Natural killer cell (primary cell): Measurements from ENCODE around the gene SNRNP25. TPM values are rescaled to one million over a fixed set of nuclear protein-coding genes. Genes with fewer than 3 reads are reported as not detected.
"Not testable (repeated sequence)": the region's sequence is repeated elsewhere in the genome, so short reads cannot be mapped to it uniquely, and the experiment has no call there.

Source experiments
- ATAC-seq, 3 donors: fragments of 150-1000 bp in 2 of 3; fragments of 200-7000 bp in 1 of 3; cut with Tn5 transposase; 1 replicate in 1 of 3; 2 replicates in 2 of 3; pipeline ENCODE4 v1.10.0; 2021; ENCODE audit warnings: mild to moderate bottlenecking in 2 of 3, moderate library complexity in 2 of 3
- DNase-seq, 2 donors: peaks; one replicate each; pipeline versions ENCODE4 v3.0.0 to v3.0.0-alpha.2; 2013 to 2021; ENCODE audit warnings: mixed read lengths in 1 of 2
- H3K27ac ChIP-seq: one replicate; pipeline ENCODE4 v1.5.1; 2013; ENCODE audit warnings: mild to moderate bottlenecking, low read length
- H3K27me3 ChIP-seq: one replicate; pipeline ENCODE4 v1.6.1; 2013; ENCODE audit warnings: low read length; ENCODE audit not compliant: control insufficient read depth, insufficient read depth
- H3K36me3 ChIP-seq: one replicate; pipeline ENCODE4 v1.6.1; 2013; ENCODE audit warnings: low read length; ENCODE audit not compliant: control insufficient read depth, insufficient read depth
- H3K4me1 ChIP-seq: one replicate; pipeline ENCODE4 v1.6.1; 2013; ENCODE audit warnings: low read length; ENCODE audit not compliant: control insufficient read depth, insufficient read depth
- H3K4me3 ChIP-seq: one replicate; pipeline ENCODE4 v1.5.1; 2013; ENCODE audit warnings: low read length
- H3K9me3 ChIP-seq: one replicate; pipeline ENCODE4 v1.6.1; 2013; ENCODE audit warnings: low read length; ENCODE audit not compliant: control insufficient read depth, insufficient read depth
- H3K27ac Mint-ChIP-seq, 2 donors: one replicate each; pipeline ENCODE4 v1.8.0; 2022; ENCODE audit warnings: mild to moderate bottlenecking in 2 of 2, mixed read lengths in 2 of 2, moderate library complexity in 1 of 2
- H3K27me3 Mint-ChIP-seq, 2 donors: one replicate each; pipeline ENCODE4 v1.8.0; 2022; ENCODE audit warnings: low read depth in 2 of 2, mixed read lengths in 2 of 2
- H3K36me3 Mint-ChIP-seq: one replicate; pipeline ENCODE4 v1.8.0; 2022; ENCODE audit warnings: mixed read lengths
- H3K4me1 Mint-ChIP-seq, 2 donors: one replicate each; pipeline ENCODE4 v1.8.0; 2022; ENCODE audit warnings: mixed read lengths in 2 of 2
- H3K4me3 Mint-ChIP-seq: one replicate; pipeline ENCODE4 v1.8.0; 2022; ENCODE audit warnings: mild to moderate bottlenecking, moderate library complexity, mixed read lengths
- H3K9me3 Mint-ChIP-seq, 2 donors: one replicate each; pipeline ENCODE4 v1.8.0; 2022; ENCODE audit warnings: mixed read lengths in 2 of 2
- CTCF ChIP-seq: fragments of 200-600 bp; IDR thresholded peaks from one replicate; pipeline ENCODE4 v1.8.0; 2022; ENCODE audit warnings: antibody characterized with exemption
- WGBS: methylation state at CpG from one replicate; pipeline ENCODE4 v1.1.7; 2013; ENCODE audit warnings: missing lambda C conversion rate; ENCODE audit not compliant: insufficient coverage; 5-methylcytosine and 5-hydroxymethylcytosine counted together
- intact Hi-C: fragments of 100-400 bp; cut with micrococcal nuclease; formaldehyde crosslinking; loops from one replicate; pipeline ENCODE4 v1.14.2; 2022
- total RNA-seq, 4 donors: library from RNA; stranded (reverse); fragments of 120-200 nt in 1 of 4; gene quantifications; one replicate each; pipeline versions ENCODE4 v1.2.3 to v1.2.4, GENCODE V29; 2013 to 2022

Gene SNRNP25
- total RNA-seq, result 10 to 100 TPM in 2 of 3 donors, 1 to 10 TPM in 1; 6.4 to 13.4 (median 13.2) TPM
- total RNA-seq (2013), result 19.4 TPM

DNA sequence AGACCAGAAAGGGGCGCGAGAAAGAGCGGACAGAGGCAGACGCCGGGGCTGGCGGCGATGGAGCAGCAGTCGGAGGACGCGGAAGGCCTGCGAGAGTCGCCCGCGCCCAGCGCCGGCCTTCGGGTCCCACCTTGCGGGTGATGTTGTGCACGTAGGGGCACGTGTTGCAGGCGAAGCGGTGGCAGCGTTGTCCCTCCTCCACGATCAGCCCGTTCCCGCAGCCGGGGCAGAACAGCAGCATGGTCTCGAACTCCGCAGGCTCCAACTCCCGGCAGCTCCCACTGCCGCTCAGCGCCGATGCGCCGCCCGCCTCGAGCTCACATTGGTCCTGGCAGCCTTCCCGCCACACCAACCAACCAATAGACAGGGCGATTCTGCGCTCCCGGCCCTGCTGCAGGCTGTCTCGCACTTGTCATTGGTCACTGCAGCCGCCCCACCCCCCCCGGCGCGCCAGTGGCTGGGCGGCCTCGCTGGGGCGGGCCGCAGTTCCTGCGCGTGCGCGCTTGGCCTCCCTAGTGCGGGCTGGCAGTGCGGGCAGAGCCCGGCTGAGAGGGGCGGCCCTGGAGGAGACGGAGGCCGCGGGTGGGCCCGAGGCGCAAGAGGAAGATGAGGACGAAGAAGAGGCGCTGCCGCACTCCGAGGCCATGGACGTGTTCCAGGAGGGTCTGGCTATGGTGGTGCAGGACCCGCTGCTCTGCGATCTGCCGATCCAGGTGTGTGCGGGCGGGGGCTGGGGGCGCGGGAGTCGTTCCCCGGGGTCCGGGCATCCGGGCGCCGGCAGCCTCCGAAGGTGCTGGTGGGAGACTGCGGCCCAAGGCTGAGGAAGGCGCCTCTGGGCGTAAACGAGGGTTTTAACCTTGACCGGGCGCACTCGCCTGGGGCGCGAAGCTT, at the start of gene SNRNP25, which contains the start of gene POLR3K:
SNRNP25 (plus strand) TSS at position 483 of the 891 bp plus-strand sequence; CDS start at position 672, 189 bp downstream.
POLR3K (minus strand) TSS at position 263 of the 891 bp plus-strand sequence; CDS start at position 241, 22 bp downstream.
- peak within 1 kb of the TSS; percentile 92 to 94 for H3K27ac Mint-ChIP-seq
- peak within 1 kb of the TSS; percentile 99 for H3K4me3 Mint-ChIP-seq
- Histone ChIP-seq H3K4me3 (peak within 1 kb of the TSS; percentile 88), H3K27ac (peak within 1 kb of the TSS; percentile 50), H3K36me3 (peaks cover 14% of the 10 kb centered on the region), H3K4me1 (peaks cover 18% of the 10 kb centered on the region), H3K9me3 (no peaks in the 10 kb centered on the region), H3K27me3 (no peaks in the 10 kb centered on the region)
- H3K9me3 Mint-ChIP-seq, result no peaks in the 10 kb centered on the region
- ATAC-seq, result peak; percentile 95 to 99 (median 97)
- H3K27me3 Mint-ChIP-seq, result no peaks in the 10 kb centered on the region
- intact Hi-C loops, result no loop called here
- H3K36me3 Mint-ChIP-seq, result no peaks in the 10 kb centered on the region
- peak; percentile 95 to 97 for DNase-seq
- peaks cover 18 to 34% of the 10 kb centered on the region in 2 donors for H3K4me1 Mint-ChIP-seq
- under 1% methylated on average over 91 of the region's 91 CpGs for WGBS
- TF ChIP-seq CTCF, result no peak

- ATAC-seq (peak; percentile 30 to 92 (median 92)), DNase-seq (peak in 1 of 2 donors; percentile 22)
- 71% methylated on average over 45 of the region's 48 CpGs for WGBS
- Mint-ChIP-seq H3K27ac (peak overlapping the region in 1 of 2 donors; percentile 65), H3K36me3 (no peaks in the 10 kb centered on the region), H3K27me3 (no peaks in the 10 kb centered on the region), H3K4me3 (no peak overlapping the region), H3K9me3 (no peaks in the 10 kb centered on the region), H3K4me1 (no peaks in the 10 kb centered on the region)
- intact Hi-C loops, result no loop called here
- Histone ChIP-seq H3K27me3 (no peaks in the 10 kb centered on the region), H3K36me3 (no peaks in the 10 kb centered on the region), H3K4me3 (peak overlapping the region; percentile 3), H3K4me1 (no peaks in the 10 kb centered on the region), H3K27ac (no peak overlapping the region), H3K9me3 (no peaks in the 10 kb centered on the region)
- TF ChIP-seq CTCF, result no peak
Measured at GRCh38 chr16:9903-10665, 43.5 kb upstream of the SNRNP25 start.

- H3K36me3 ChIP-seq, H3K9me3 Mint-ChIP-seq, H3K9me3 ChIP-seq, H3K36me3 Mint-ChIP-seq, H3K27me3 Mint-ChIP-seq, H3K27me3 ChIP-seq, H3K4me1 ChIP-seq, intact Hi-C loops, H3K4me1 Mint-ChIP-seq, H3K4me3 ChIP-seq, H3K27ac ChIP-seq: not testable (repeated sequence)
- 30% methylated on average over 6 of the region's 27 CpGs for WGBS
- Mint-ChIP-seq H3K4me3 (peak overlapping the region; percentile 59), H3K27ac (peak overlapping the region in 1 of 2 donors; percentile 65)
- TF ChIP-seq CTCF, result peak; percentile 51
- DNase-seq (peak in 1 of 2 donors; percentile 85), ATAC-seq (peak in 2 of 3 donors; percentile 59 to 66)
Measured at GRCh38 chr16:10772-11171, 42.9 kb upstream of the SNRNP25 start.

DNA sequence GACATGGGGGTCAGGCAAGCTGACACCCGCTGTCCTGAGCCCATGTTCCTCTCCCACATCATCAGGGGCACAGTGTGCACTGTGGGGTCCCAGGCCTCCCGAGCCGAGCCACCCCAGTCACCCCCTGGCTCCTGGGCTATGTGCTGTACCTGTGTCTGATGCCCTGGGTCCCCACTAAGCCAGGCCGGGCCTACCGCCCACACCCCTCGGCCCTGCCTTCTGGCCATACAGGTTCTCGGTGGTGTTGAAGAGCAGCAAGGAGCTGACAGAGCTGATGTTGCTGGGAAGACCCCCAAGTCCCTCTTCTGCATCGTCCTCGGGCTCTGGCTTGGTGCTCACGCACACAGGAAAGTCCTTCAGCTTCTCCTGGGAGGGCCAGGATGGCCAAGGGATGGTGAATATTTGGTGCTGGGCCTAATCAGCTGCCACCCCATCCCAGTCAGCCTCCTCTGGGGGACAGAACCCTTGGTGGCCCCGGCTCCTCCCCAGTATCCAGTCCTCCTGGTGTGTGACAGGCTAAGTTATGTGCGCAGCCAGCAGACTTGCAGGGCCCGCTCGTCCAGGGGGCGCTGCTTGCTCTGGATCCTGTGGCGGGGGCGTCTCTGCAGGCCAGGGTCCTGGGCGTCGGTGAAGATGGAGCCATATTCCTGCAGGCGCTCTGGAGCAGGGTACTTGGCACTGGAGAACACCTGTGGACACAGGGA, 36.4 kb upstream of the SNRNP25 start:
- H3K9me3 Mint-ChIP-seq, H3K9me3 ChIP-seq, H3K4me3 Mint-ChIP-seq, H3K4me3 ChIP-seq, ATAC-seq, intact Hi-C loops, H3K27ac Mint-ChIP-seq, H3K4me1 Mint-ChIP-seq, H3K27me3 Mint-ChIP-seq, H3K27ac ChIP-seq, H3K36me3 Mint-ChIP-seq, H3K4me1 ChIP-seq, DNase-seq, H3K36me3 ChIP-seq, H3K27me3 ChIP-seq: not testable (repeated sequence)
- WGBS, result 97% methylated on average over 10 of the region's 20 CpGs

GRCh38 chr16:20886-21285, 32.7 kb upstream of the SNRNP25 start:
- H3K36me3 Mint-ChIP-seq, H3K4me3 Mint-ChIP-seq, H3K27ac Mint-ChIP-seq, intact Hi-C loops, H3K27ac ChIP-seq, H3K9me3 Mint-ChIP-seq, ATAC-seq, H3K4me1 ChIP-seq, H3K4me3 ChIP-seq, H3K27me3 ChIP-seq, H3K4me1 Mint-ChIP-seq, H3K27me3 Mint-ChIP-seq, H3K9me3 ChIP-seq, H3K36me3 ChIP-seq, DNase-seq: not testable (repeated sequence)
- WGBS, result 95% methylated on average over 11 of the region's 12 CpGs
